HepG2 (cell line): ENCODE results near the gene MON1A.

ENCODE experiments used
- ATF7 ChIP-seq, 2 experiments: fragments of 450-650 bp in 1 of 2; sonication (generic) in 1 of 2; formaldehyde crosslinking in 1 of 2; IDR thresholded peaks; 2 replicates each; pipeline versions ENCODE4 v1.4.0 to v1.6.1; 2016 to 2020; ENCODE audit warnings: antibody characterized with exemption in 1 of 2, mild to moderate bottlenecking in 1 of 2, missing genetic modification reagents in 1 of 2
- BRCA1 ChIP-seq: sonication (generic); formaldehyde crosslinking; IDR thresholded peaks from 2 replicates; pipeline ENCODE4 v1.4.0; 2020; ENCODE audit warnings: missing genetic modification reagents
- CTCF ChIP-seq: sonication (generic); formaldehyde crosslinking; IDR thresholded peaks from 2 replicates; pipeline ENCODE4 v1.5.0; 2020; ENCODE audit warnings: mild to moderate bottlenecking, missing genetic modification reagents, moderate library complexity
- EHMT2 ChIP-seq: fragments of 200-600 bp; sonication (generic); IDR thresholded peaks from 2 replicates; pipeline ENCODE4 v1.7.0; 2017; ENCODE audit warnings: antibody characterized with exemption, low read depth, low read length, borderline replicate concordance
- HDAC6 ChIP-seq: fragments of 200-600 bp; sonication (generic); IDR thresholded peaks from 2 replicates; pipeline ENCODE4 v1.7.0; 2017; ENCODE audit warnings: mild to moderate bottlenecking, antibody characterized with exemption, low read length, low read depth
- HNRNPL ChIP-seq: fragments of 200-400 bp; formaldehyde crosslinking; IDR thresholded peaks from 2 replicates; pipeline ENCODE4 v1.6.1; 2017; ENCODE audit warnings: mild to moderate bottlenecking, low read depth, low read length
- POLR2A ChIP-seq, 2 experiments: IDR thresholded peaks; 2 replicates each; pipeline ENCODE4 v1.6.1; 2011; ENCODE audit warnings: low read depth in 2 of 2, low read length in 2 of 2, mild to moderate bottlenecking in 1 of 2, moderate library complexity in 1 of 2; ENCODE audit not compliant: insufficient read depth in 1 of 2
- POLR2AphosphoS5 ChIP-seq: IDR thresholded peaks from 2 replicates; pipeline ENCODE4 v1.6.1; 2012; ENCODE audit warnings: low read depth, low read length
- REST ChIP-seq, 2 experiments: IDR thresholded peaks; 2 replicates each; pipeline ENCODE4 v1.6.1; 2011 to 2012; ENCODE audit warnings: low read length in 2 of 2, borderline replicate concordance in 1 of 2, low read depth in 1 of 2, mild to moderate bottlenecking in 1 of 2, moderate library complexity in 1 of 2
- SAFB2 ChIP-seq: sonication (generic); formaldehyde crosslinking; IDR thresholded peaks from 2 replicates; pipeline ENCODE4 v1.5.1; 2020; ENCODE audit warnings: missing genetic modification reagents, low read depth, mild to moderate bottlenecking, borderline replicate concordance
- SIN3B ChIP-seq: fragments of 150-350 bp; IDR thresholded peaks from 2 replicates; pipeline ENCODE4 v1.6.1; 2014; ENCODE audit warnings: low read length
- ZNF12 ChIP-seq: sonication (generic); formaldehyde crosslinking; IDR thresholded peaks from 2 replicates; pipeline ENCODE4 v1.5.0; 2020; ENCODE audit warnings: missing genetic modification reagents
- ZNF670 ChIP-seq: sonication (generic); formaldehyde crosslinking; IDR thresholded peaks from 2 replicates; pipeline ENCODE4 v1.8.0; 2022; ENCODE audit warnings: mild to moderate bottlenecking, missing genetic modification reagents, borderline replicate concordance
- TF ChIP-seq, protein P1 (sequence below): sonication (generic); formaldehyde crosslinking; IDR thresholded peaks from 2 replicates; pipeline ENCODE4 v1.5.0; 2020; ENCODE audit warnings: mild to moderate bottlenecking, missing genetic modification reagents

GRCh38 chr3:49883998-49884397 lies 45.6 kb downstream of the MON1A start:
- TF ChIP-seq ZNF670 (CRISPR knock-in tag): no peak
- no peak for TF ChIP-seq ATF7 (IDR thresholded peaks at IDR 0.05)
- no peak for TF ChIP-seq ATF7 (CRISPR knock-in tag; IDR thresholded peaks at IDR 0.05)
- TF ChIP-seq EHMT2: no peak
- no peak for TF ChIP-seq HNRNPL
- TF ChIP-seq SAFB2 (CRISPR knock-in tag): no peak
- no peak for TF ChIP-seq SIN3B
- TF ChIP-seq CTCF (CRISPR knock-in tag): no peak
- no peak for TF ChIP-seq BRCA1 (CRISPR knock-in tag)
- TF ChIP-seq POLR2AphosphoS5: no peak
- TF ChIP-seq HDAC6: no peak
- TF ChIP-seq, protein P1, sequence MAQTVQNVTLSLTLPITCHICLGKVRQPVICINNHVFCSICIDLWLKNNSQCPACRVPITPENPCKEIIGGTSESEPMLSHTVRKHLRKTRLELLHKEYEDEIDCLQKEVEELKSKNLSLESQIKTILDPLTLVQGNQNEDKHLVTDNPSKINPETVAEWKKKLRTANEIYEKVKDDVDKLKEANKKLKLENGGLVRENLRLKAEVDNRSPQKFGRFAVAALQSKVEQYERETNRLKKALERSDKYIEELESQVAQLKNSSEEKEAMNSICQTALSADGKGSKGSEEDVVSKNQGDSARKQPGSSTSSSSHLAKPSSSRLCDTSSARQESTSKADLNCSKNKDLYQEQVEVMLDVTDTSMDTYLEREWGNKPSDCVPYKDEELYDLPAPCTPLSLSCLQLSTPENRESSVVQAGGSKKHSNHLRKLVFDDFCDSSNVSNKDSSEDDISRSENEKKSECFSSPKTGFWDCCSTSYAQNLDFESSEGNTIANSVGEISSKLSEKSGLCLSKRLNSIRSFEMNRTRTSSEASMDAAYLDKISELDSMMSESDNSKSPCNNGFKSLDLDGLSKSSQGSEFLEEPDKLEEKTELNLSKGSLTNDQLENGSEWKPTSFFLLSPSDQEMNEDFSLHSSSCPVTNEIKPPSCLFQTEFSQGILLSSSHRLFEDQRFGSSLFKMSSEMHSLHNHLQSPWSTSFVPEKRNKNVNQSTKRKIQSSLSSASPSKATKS (CRISPR knock-in tag): no peak
- no peak for TF ChIP-seq ZNF12 (CRISPR knock-in tag)
- no peak for TF ChIP-seq REST (IDR thresholded peaks at IDR 0.05; ENCODE audit: borderline replicate concordance in 1 of 2, low read depth in 1 of 2, low read length in 2 of 2)
- TF ChIP-seq POLR2A (IDR thresholded peaks at IDR 0.05; ENCODE audit: insufficient read depth in 1 of 2, low read depth in 2 of 2, low read length in 2 of 2): no peak
